GM12874 (cell line): Measurements from ENCODE around the gene IGSF23.

Experiments used
- TF ChIP-seq, protein P1 (sequence below): IDR thresholded peaks from 2 replicates; pipeline ENCODE4 v1.5.1; 2011; ENCODE audit warnings: low read depth, mild to moderate bottlenecking, control low read depth, low read length, moderate library complexity; ENCODE audit not compliant: insufficient read depth

The IGSF23 gene

DNA sequence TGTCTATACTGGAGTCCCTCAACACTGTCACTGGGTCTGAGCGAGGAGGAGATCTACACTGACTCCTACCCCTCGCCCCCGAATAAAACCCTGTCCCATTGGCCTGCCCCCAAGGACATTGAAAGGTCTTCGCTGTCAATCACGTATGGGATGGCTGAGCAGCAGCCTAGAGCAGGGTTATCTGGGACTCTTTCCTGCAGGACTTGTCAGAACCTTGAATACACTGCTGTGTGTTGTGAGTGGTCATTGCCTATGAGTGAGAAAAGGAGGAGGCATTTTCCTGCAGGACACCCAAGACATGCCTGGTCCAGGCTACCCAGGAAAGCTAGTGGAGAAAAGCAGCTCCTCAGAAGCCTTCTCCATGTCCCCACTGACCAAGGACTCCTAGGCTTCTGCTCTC lies 40.0 kb downstream of the IGSF23 start:
- TF ChIP-seq, protein P1, sequence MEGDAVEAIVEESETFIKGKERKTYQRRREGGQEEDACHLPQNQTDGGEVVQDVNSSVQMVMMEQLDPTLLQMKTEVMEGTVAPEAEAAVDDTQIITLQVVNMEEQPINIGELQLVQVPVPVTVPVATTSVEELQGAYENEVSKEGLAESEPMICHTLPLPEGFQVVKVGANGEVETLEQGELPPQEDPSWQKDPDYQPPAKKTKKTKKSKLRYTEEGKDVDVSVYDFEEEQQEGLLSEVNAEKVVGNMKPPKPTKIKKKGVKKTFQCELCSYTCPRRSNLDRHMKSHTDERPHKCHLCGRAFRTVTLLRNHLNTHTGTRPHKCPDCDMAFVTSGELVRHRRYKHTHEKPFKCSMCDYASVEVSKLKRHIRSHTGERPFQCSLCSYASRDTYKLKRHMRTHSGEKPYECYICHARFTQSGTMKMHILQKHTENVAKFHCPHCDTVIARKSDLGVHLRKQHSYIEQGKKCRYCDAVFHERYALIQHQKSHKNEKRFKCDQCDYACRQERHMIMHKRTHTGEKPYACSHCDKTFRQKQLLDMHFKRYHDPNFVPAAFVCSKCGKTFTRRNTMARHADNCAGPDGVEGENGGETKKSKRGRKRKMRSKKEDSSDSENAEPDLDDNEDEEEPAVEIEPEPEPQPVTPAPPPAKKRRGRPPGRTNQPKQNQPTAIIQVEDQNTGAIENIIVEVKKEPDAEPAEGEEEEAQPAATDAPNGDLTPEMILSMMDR: no peak

DNA sequence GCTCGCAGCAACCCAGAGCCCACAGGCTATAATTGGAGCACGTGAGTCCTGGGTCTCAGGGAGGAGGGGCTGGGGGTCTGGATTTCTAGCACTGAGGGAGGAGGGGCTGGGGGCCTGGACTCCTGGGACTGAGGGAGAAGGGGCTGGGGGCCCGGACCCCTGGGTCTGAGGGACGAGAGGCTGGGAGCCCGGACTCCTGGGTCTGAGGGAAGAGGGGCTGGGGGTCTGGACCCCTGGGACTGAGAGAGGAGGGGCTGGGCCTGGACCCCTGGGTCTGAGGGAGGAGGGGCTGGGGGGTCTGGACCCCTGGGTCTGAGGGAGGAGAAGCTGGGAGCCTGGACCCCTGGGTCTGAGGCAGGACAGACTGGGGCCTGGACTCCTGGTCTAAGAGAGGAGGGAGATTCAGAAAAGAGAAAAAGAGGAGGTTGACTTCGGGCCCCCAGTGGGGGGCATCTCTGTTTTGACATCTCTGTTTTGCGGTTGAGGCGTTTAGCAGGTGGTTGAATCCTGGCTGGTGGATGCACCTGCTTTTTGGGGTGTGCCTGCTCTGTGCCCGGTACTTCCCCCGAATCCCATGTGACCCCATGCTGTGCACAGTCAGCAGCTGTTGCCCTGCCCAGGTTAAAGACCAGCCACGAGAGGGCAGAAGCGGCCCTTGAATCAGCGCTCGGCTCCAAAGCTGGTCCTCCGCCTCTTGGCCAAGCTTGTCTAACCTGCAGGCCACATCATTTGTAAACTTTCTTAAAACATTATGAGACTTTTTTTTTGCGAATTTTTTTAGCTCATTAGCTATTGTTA lies 40.8 kb downstream of the IGSF23 start:
- TF ChIP-seq, protein P1: peak; percentile 79

DNA sequence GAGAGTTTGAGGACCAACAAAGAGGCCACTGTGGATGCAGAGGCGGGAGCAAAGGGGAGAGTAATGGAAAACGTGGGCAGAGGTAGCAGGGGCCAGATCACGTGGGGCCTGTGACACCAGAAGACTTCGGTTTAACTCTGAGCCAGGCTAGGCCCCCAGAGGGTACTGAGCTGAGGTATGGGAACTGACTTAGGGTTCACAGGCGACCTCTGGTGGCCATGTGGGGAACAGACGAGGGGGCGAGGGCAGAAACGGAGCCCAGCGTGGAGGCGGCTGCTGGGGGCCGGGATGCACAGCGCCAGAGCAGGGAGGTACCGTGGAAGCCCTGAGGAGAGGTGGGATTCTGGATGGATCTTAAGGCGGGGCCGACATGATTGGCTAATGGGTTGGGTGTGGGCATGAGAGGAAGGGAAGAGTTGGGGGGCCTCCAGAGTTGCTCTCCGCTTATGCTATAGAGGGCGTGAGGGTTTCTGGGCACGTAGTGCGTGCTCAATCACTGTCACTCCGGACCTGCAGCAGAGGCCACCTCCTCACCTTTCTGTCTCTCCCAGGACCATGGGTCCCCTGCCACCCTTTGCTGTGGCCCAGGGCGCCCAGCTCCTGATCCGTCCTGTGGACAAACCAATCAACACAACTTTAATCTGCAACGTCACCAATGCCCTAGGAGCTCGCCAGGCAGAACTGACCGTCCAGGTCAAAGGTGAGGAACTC lies 44.0 kb downstream of the IGSF23 start:
- TF ChIP-seq, protein P1: peak; percentile 96

DNA sequence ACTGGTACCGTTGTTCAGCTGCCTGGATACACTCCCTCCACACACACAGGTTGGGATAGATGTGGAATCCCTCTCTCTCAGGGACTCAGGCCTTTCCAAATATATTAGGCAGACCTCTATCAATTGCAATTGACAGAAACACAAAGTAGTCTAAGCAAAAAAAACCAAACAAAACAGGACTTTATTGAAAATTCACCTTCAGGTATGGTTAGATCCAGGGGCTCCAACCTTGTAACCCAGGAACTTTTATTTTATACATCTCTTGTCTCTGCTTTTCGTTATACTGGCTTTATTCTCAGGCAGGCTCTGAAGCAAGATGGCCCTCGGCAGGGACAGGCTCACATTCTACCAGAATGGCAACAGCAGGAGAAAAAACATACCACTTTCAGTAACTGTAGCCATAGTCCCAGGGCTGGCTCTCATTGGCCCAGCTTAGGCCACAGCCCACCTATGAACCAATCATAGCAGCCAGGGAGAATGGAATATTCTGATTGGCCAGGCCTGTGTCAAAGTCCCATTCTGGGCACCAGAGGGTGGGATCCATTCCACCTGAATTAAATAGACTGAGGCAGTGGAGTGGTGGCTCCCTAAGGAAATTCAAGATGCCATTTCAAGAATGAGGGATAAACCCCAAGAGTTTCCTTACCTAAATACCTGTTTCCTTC lies 44.8 kb downstream of the IGSF23 start:
- TF ChIP-seq, protein P1: no peak

DNA sequence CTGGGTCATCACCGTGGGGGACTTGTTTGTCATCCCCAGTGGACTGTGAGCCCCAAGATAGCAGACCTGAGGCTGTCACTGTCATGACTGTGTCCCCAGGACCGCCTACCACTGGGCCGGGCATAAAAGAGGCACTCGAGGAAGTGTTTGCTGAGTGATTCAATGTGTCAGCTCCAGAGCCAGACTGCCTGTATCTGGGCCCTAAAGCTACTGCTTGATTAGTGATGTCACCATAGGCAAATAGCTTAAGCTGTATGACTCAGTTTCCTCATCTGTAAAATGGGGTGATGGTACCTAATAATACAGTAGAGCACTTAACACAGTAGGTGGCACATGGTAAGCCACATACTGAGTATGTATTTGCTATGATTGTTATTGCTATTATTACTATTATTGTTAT lies 46.7 kb downstream of the IGSF23 start:
- TF ChIP-seq, protein P1: no peak

DNA sequence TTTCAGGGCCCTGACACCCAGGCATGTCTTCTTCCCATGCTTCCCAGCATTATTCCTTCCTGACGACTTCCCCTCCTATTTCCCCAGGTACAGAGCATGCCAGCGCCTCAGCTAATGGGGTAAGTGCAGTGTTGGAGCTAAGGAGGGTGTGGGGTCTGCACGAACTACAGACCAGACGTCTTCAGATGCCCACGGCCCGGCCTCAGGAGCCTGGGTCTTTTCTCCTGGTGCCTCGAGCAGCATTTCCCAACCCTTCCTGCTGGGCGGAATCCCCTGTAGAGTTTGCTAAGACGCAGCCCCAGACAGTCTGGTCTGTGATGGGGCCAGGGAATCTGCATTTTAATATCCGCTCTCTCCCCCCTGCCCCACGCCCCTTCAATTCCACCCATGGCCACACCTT lies 47.8 kb downstream of the IGSF23 start:
- TF ChIP-seq, protein P1: no peak

DNA sequence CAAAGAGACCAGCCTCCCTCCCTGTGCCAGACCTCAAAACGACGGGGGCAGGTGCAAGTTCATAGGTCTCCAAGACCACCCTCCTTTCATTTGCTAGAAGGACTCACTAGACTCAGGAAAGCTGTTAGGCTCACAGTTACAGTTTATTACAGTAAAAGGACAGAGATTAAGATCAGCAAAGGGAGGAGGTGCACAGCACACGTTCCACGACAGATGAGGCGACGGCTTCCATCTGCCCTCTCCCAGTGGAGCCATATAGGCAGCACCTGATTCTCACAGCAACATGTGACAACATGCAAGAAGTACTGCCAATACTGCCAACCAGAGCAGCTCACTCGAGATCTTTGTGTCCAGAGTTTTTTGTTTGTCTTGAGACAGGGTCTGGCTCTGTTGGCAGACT lies 48.5 kb downstream of the IGSF23 start:
- TF ChIP-seq, protein P1: no peak
